ENCODE data around the gene ULK1.

ULK1 gene

DNA sequence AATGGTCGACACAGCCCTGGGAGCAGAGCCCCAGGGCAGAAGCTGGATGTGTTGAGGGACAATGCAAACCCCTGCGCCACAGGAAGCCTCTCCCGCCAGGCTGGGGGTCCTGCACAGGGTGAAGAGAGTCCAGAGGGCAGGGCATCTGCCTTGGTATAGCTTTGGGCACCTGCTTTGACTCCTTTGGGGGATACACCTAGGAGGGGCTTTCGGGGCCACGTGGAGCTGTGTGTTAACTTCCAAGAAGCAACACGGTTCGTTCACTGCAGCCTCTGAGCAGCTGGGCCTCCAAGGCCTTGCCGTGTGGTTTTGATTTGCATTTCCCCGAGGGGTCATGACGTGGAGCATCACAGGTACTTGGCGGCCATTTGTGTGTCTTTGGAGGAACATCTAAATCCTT is 28.8 kb downstream of the ULK1 start:
- DNase-seq (ENCODE audit: low read depth, low spot score) = no peak
- TF ChIP-seq, protein P1, sequence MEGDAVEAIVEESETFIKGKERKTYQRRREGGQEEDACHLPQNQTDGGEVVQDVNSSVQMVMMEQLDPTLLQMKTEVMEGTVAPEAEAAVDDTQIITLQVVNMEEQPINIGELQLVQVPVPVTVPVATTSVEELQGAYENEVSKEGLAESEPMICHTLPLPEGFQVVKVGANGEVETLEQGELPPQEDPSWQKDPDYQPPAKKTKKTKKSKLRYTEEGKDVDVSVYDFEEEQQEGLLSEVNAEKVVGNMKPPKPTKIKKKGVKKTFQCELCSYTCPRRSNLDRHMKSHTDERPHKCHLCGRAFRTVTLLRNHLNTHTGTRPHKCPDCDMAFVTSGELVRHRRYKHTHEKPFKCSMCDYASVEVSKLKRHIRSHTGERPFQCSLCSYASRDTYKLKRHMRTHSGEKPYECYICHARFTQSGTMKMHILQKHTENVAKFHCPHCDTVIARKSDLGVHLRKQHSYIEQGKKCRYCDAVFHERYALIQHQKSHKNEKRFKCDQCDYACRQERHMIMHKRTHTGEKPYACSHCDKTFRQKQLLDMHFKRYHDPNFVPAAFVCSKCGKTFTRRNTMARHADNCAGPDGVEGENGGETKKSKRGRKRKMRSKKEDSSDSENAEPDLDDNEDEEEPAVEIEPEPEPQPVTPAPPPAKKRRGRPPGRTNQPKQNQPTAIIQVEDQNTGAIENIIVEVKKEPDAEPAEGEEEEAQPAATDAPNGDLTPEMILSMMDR (IDR thresholded peaks at IDR 0.05; ENCODE audit: insufficient read depth, low read length, missing control alignments) = no peak
- no peak overlapping the region for H3K4me3 ChIP-seq (ENCODE audit: low read depth, low read length)

DNA sequence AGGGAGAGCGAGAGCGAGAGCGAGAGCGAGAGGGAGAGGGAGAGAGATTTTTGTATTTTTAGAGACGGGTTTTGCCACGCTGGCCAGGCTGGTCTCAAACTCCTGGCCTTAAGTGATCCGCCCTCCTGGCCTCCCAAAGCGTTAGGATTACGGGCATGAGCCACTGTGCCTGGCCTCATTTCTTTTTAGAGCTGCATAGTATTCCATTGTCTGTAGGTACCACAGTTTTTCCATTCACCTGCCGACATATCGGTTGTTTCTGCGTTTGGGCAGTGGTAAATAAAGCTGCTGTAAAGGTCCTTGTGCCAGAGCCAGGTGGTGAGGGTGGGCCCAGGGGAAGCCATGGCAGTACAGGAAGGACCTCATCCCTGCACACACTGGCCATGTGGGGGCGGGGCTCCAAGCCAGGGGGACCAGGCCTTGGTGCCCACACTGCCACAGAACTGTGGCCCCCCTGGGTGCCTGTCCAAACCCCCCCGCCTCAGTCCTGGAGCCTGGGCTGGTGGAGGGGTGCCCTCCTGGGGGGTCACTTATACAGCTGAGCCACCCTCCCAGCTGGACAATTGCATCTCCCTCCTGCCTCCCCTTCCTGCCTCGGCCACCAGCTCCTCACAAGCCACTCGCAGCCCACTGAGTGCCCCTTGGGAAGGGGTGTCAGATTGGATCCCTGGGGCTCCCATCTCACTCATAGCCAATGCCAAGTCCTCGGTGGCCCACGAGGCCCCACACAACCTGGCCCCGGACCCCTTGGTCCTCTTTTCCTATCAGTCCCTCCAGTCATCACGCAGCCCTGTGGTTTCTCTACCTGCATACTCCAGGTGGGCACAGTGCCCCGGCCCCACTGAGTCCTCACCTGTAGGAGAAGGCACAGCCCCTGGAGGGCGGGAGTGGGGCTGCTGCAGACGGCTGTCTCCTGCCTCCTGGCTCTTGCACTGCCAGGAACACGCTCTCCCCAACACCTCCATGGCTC is 33.0 kb downstream of the ULK1 start:
- no peak overlapping the region for H3K4me3 ChIP-seq (ENCODE audit: low read depth, low read length)
- ChIA-PET CTCF (interaction anchor here (1.0 to 1.4 kb wide), 2 partner anchors 65 to 92 kb away, joined by 3 read pairs; no protein-coding TSS in a partner anchor), POLR2A (interaction anchor here (1.0 kb wide), 1 partner anchor 55 kb away, joined by 3 read pairs; no protein-coding TSS in a partner anchor)
- no peak for DNase-seq (ENCODE audit: low read depth, low spot score)
- TF ChIP-seq, protein P1 (IDR thresholded peaks at IDR 0.05; ENCODE audit: insufficient read depth, low read length, missing control alignments) = no peak

More for the DNA sequence above, 28.8 kb downstream of the ULK1 start:
- ChIA-PET CTCF (no interaction called here), POLR2A (interaction anchor here (1.0 kb wide), 1 partner anchor 10 kb away, joined by 3 read pairs; no protein-coding TSS in a partner anchor)

DNA sequence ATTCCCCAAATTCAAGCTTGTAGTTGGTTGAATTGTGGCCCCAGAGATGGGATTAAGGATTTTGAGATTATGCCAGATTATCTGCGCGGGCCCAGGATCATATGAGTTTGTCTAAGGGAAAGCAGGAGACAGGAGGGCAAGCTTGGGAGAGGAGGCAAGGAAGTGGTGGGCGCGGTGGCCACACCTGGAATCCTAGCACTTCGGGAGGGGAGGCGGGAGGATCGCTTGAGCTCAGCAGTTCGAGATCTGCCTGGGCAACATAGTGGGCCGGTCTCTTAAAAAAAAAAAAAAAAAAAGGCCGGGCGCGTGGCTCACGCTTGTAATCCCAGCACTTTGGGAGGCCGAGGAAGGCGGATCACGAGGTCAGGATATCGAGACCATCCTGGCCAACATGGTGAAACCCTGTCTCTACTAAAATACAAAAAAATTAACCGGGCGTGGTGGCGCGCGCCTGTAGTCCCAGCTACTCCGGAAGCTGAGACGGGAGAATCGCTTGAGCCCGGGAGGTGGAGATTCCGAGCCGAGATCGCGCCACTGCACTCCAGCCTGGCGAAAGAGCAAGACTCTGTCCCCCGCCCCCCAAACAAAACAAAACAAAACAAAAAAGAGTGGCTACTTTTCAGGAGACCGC is 33.8 kb downstream of the ULK1 start:
- DNase-seq (ENCODE audit: low read depth, low spot score) = no peak
- TF ChIP-seq, protein P1 (IDR thresholded peaks at IDR 0.05; ENCODE audit: insufficient read depth, low read length, missing control alignments) = no peak
- peak overlapping the region; percentile 73 for H3K4me3 ChIP-seq (ENCODE audit: low read depth, low read length)
- CTCF ChIA-PET = interaction anchor here (0.6 to 1.4 kb wide), 3 partner anchors 65 to 100 kb away, joined by 3 read pairs; partner anchors contain the start of gene MMP17
- POLR2A ChIA-PET = interaction anchor here (0.7 kb wide), 1 partner anchor 56 kb away, joined by 3 read pairs; no protein-coding TSS in a partner anchor

DNA sequence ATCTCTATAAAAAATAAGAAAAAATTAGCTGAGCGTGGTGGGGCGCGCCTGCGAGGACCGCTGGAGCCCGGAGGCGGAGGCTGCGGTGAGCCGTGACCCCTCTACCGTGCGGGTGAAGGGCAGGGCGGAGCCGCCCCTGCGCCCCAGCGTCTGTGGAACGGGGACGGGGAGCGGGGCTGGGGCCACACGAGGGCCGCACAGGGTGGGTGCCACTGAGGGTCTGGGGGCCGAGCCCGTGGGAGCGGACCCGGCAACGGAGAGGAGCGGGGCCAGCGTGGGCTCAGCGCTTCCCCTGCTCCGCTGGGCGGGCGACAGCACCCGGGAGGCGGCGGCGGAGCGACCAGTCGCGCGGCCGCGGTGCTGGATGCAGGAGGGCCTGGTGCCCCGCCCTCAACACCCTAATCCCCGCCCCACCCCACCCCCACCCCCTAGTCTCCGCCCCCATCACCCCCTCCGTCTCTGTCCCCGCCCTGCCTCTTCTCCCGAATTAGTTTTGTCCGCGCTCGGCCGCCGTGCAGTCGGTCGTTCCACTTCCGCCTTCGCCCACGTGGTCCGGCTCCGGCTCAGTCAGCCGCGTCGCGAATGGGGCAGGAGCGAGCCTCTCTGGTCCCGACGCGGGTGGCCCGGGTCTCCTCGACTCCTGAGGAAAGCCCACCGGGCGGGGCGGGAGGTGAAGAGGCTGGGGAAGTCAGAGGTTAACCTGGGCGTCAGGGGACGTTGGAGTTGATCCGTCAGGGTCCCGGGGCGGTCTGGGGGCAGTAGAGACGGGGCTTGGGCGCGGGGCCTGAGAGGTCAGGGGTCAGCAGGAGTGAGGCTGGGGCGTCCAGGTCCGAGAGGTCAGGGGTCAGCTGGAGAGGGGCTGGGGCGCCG is 34.5 kb downstream of the ULK1 start, which contains the start of gene PUS1:
Gene PUS1, plus strand, starts transcription at position 566 of the 870 bp plus-strand sequence. CDS start 447 bp downstream, outside the sequence.
- TF ChIP-seq, protein P1 (IDR thresholded peaks at IDR 0.05; ENCODE audit: insufficient read depth, low read length, missing control alignments) = no peak
- peak; percentile 55 for DNase-seq (ENCODE audit: low read depth, low spot score)
- POLR2A ChIA-PET = interaction anchor here (0.7 to 1.1 kb wide), 3 partner anchors 21 to 56 kb away, joined by 3 read pairs; partner anchors contain the start of gene EP400
- CTCF ChIA-PET = interaction anchor here (0.6 to 1.4 kb wide), 4 partner anchors 16 to 100 kb away, joined by 3 read pairs; partner anchors contain the start of gene MMP17
- peak within 1 kb of the TSS; percentile 89 for H3K4me3 ChIP-seq (ENCODE audit: low read depth, low read length)

DNA sequence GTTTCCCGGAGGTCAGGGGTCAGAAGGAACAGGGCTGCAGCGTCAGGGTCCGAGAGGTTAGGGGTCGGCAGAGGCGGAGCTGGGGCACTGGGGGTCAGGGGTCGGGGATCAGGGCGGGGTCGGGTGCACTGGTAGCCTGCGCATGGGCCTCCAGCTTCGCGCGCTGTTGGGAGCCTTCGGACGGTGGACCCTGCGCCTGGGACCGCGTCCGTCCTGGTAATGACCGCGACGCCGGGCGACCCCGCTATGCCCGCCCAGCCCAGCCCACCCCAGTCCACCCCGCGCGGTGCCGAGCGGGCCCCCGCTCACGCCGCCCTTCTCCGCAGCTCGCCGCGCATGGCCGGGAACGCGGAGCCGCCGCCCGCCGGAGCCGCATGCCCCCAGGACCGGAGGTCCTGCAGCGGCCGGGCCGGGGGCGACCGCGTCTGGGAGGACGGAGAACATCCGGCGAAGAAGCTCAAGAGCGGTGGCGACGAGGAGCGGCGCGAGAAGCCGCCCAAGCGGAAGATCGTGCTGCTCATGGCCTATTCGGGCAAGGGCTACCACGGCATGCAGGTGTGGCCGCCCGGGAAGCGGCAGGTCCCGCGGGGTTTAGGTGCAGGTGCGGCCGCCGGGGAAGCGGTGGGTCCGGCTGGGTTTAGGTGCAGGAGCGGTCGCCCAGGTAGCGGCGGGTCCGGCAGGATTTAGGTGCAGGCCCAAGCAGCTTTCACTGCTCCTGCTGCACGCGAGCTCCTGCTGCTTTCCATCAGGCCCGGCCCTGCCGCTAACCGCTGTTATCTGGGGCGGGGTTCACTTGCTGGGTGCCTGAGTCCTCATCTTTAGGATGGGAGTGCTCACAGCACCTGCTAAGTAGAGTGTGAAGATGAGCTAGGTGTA is 35.4 kb downstream of the ULK1 start:
- DNase-seq (ENCODE audit: low read depth, low spot score) = no peak
- POLR2A ChIA-PET = interaction anchor here (0.9 to 1.1 kb wide), 2 partner anchors 20 to 33 kb away, joined by 3 read pairs; partner anchors contain the start of gene EP400

More for the DNA sequence above, 35.4 kb downstream of the ULK1 start:
- TF ChIP-seq, protein P1 (IDR thresholded peaks at IDR 0.05; ENCODE audit: insufficient read depth, low read length, missing control alignments) = no peak
- CTCF ChIA-PET = interaction anchor here (1.0 to 1.1 kb wide), 2 partner anchors 17 to 92 kb away, joined by 3 read pairs; no protein-coding TSS in a partner anchor
- H3K4me3 ChIP-seq (ENCODE audit: low read depth, low read length) = peak overlapping the region; percentile 89
